Kidney glomerular epithelial cell (primary cell): ENCODE data around the gene GCSAML.
"Not testable (repeated sequence)": the region's sequence is repeated elsewhere in the genome, so short reads cannot be mapped to it uniquely, and the experiment has no call there.

Experiments
- DNase-seq: peaks from one replicate; lab custom pipeline; 2025; lab: John Stamatoyannopoulos, UW

The GCSAML gene

DNA sequence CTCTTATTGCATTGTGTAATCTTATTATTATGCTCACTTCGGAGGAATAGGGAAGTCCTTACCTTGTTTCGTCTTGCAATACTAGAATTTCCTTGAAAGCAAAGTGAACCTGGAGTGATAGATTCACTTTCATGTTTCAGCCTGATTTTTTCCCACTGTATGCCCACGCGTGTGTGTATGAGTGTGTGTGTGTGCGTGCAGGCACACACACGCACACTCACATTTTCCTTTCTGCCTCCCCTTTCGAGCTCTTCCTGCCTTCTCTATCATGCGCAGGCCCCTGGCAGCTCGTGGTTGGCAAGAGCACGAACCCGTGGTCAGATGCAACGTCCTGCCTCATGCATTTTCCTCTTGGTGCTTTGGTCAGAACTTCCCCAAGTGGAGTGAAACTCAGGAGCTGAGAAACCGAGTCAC, at the start of gene GCSAML:
TSS of gene GCSAML (plus strand) at position 366 of the 414 bp plus-strand sequence. CDS start 58 bp downstream, outside the sequence.
- no peak for DNase-seq

DNA sequence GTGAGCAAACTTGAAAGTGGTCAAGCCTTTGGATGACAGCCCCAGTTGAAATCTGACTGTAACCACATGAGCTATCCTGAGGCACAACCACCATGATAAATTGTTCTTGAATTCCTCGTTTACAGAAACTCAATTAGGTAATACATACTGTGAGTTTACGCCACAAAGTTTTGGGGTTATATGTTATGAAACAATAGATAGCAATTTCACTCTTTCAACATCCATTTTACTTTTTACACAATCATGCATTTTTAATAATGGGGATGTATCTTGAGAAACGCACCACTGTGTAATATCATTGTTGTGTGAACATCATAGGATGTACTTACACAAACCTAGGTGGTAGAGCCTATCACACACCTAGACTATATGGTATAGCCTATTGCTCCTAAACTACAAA, 48.1 kb upstream of the GCSAML start:
- no peak for DNase-seq

DNA sequence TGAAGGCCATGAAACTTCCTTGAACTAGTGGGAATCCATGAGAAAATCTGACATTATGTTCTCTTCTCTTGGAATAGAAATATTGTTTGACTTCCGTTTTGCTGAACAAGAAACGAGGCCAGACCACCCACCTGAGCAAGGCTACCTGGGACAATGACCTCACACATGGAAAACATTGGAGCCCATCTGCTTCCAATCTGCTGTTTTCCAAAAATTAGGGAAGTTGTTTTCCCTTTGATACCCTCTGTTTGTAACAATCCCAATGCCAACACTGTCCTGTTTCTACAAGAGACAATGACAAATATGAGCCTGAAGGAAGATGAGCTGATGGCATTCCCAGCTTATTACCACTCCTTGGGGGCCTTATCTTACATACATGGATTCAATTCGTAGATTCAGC, 42.1 kb upstream of the GCSAML start:
- no peak for DNase-seq

DNA sequence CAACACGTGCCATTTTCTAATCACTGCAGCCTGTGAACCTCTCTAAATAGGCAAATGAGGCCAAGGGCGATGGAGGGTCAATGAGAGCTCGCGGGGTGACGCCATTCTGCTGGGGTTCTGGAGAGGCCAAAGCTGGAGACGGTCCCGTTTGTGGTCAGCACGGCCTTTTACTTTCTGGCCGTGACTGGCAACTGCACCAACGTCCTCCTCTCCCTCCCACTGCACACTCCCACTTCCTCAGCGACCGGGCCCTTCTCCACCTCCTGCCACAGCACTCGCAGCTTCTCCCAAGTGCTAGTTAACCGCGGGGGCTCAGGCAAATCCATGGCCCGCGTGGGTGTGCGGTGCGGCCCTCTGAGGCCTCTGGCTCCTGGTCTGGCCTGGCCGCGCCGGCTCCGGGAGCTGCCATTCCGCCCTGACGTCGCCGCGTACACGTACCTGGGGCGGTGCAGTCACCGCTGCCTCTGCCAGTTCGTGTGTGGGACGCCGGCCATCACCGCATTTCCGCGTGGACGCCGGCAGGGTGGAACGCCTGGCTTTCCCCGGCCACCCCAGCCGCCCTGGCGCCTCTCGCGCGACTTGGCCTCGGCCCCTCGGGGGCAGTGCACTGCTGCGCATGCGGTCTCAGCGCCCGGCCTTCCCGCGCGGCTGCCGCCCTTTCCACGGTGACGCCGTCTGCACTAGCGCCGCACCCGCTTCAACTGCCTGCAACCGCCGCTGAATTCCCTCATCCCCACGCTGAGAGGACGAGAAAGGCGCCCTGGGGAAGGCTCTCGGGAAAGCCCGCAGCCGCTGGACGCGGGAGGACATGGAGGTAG, 30.9 kb upstream of the GCSAML start:
- no peak for DNase-seq

DNA sequence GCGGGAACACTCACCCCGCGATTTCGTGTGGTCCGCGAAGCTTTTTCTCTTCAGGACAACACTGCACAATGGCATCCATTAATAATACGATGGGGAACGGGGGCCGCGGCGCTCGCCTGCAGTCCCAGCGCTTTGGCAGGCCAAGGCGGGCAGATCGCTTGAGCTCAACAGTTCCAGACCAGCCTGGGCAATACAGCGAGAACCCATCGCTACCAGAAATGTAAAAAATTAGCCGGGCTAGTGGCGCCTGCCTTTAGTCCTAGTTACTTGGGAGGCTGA, 30.4 kb upstream of the GCSAML start:
- no peak for DNase-seq

DNA sequence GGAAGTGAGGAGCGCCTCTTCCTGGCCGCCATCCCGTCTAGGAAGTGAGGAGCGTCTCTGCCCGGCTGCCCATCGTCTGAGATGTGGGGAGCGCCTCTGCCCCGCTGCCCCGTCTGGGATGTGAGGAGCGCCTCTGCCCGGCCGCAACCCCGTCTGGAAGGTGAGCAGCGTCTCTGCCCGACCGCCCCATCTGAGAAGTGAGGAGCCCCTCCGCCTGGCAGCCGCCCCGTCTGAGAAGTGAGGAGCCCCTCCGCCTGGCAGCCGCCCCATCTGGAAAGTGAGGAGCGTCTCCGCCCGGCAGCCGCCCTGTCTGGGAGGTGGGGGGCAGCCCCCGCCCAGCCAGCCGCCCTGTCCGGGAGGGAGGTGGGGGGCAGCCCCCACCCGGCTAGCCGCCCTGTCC, 27.0 kb upstream of the GCSAML start:
- not testable (repeated sequence) for DNase-seq

DNA sequence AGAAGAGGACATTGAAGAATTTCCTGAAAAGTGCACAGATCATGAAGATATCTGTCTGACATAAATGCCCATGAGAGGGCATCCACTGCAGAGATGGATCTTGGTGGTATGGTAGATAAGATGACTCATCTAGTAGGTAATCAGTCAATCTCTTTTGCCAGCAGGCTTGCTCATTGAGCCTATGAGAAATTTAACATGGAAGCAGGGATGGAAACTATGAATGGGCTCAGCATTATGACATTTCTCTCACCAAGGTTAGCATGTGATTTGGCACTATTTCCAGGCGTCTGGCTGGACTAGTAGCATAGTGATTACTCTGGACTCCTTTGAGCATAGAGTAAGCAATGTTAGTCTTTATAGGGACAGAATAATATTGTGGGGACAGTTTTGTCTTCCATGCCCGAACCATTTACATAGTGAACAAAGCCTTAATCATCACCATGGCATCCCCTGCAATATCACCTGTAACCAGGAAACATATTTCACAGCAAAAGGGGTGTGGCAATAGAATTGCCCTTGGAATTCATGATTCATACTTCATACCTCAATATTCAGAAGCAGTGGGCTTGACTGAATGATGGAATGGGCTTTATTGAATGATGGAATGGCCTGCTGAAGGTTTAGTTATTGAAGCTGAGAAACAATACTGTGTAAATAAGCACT, 20.0 kb upstream of the GCSAML start:
- no peak for DNase-seq

DNA sequence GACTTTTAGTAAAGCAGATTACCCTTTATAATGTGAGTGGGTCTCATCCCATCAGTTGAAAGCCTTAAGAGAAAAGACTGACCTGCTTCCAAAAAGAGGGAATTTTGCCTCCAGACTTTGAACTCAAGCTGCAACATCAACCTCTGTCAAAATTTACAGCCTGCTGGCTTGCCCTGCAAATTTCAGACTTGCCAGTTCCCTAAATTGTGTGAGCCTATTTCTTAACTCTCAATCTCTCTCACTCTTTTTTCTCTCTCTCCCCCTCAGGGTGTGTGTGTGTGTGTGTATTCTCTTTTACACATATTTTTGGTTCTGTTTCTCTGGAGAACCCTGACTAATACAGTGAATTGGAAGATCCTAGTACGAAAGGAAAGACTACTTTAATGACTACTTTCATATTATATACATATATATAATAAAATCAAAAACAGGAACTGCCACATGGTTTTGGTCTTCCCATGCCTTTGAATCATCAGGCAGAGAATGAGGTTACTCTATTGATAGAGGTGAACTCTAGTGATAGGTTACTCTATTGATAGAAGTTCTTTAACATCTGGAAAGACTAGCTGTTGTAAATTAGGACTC, 19.1 kb upstream of the GCSAML start:
- DNase-seq: no peak

DNA sequence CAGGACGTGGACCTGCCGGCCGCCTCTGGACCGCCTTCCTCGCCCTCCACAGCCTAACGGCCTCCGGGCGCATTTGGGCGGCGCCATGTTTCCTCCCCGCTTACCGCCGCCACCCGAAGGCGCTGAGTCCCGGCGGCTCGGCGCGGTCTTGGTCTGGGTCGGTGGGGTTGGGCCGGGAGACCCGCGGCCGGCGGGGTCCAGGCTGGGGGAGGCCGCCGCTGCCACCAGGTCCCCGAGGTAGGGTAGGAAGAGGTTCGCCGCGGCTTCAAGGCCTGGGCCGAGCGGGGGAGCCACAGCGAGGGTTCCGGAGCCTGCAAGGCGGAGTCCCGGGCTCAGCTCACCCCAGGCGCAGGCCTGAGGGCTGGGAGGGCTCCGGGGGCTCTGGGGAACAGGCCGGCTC, 18.1 kb upstream of the GCSAML start:
- DNase-seq: no peak

DNA sequence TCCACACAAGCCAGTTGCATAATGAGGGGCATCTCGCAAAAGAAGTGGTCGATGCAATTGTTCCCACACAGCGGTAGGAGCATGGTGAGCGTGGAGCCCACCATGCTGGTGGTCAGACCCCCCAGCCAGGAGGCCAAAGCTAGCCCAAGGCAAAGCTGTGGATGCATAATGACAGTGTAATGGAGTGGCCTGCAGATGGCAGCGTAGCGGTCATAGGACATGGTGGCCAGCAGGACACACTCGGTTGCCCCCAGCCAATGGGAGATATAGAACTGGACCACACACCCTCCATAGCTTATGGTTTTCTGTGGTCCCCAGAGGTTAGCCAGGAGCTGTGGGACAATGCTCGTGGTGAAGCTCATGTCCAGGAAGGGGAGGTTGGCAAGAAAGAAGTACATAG, 17.0 kb upstream of the GCSAML start:
- no peak for DNase-seq

DNA sequence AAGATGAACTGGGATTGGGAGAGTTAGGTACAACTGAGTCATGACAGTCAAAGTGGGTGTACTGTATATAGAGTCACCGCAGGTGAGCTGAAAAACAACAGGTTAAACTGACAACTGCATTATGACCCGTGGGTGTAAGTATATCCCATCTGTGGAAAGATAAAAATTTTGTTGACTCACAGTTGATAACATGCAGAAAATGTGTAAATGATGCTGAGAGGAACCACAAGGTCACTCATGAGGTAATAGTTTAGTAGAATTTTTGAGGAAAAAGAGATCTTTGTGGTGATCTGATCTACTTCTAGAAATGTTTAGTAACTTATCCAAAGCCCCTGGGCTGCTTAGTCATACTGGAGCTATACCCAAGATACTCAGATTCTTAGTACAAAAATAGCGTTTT, 13.5 kb upstream of the GCSAML start:
- no peak for DNase-seq

DNA sequence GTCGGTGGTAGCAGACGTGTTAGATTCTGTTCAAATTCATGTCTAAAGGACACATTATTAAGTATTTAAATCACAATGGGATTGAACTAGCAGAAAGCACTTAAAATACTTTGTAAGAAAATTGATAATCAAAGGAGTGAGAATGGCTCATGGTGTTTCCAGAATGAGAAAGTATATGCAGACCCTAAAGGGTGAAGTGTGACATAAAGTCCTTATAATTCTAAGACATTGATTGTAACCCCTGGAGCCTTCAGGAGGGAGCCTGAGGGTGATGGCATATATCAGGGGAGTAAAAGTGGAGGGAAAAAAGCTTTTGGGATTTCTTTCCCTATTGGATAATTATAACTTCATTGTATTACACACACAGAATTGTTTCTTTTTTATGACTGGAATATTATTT, 12.6 kb upstream of the GCSAML start, which contains the start of gene OR2C3:
TSS of gene OR2C3 (minus strand) at position 101 of the 400 bp plus-strand sequence. CDS start 3,929 bp downstream, outside the sequence.
- DNase-seq: no peak

DNA sequence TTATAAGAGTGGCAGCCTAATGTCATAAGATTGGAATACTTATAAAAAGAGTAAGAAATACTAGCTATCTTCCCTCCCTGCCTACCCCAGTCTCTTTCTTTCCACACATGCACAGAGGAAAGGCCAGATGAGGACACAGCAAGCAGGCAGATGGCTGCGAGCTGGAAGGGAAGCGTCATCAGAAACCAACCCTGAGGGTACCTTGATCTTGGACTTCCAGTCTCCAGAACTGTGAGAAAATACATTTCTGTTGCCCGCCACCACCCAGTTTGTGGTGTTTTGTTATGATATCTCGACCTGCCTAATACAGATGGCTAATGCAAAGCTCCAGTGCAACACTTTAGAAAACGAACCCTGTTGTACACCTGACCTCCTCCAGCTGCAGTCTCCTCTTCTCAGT, 10.4 kb upstream of the GCSAML start:
- DNase-seq: no peak

DNA sequence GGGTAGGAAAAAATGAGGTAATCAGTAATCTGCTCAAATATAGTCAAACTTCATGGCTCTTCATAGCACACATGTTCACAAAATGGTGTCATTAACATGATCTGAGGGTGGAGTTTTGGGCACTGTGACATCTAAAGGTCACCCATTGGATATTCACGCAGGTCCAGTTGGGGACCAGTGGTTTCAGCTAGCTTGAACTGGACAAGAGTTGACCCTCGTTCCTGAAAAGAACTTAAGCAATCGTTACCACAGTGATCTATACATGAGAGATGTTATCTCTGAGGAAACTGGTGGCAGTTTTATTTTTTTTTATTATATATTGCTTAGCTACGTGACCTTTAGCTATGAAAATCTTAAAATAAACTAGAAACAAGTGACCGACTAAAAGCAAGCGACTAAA, 9.7 kb upstream of the GCSAML start:
- no peak for DNase-seq

DNA sequence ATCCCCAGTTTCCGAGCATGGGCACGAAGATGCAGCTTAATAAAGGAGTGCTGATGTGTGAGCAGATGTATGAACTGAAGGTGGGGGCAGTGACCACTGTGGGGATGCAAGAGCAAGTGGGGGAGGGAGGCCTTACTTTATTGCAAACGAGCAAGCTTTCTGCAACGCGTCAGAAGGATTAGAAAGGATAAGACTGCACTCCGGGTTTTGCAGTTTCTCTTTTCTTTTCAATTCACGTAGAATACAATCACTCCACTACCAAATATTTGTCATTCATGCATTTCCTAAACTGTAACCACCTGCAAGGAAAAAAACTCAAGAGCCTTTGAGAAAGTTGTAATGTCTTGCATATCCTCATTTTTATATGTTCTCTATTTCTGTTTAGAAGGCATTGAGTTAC, 8.4 kb upstream of the GCSAML start:
- DNase-seq: no peak

DNA sequence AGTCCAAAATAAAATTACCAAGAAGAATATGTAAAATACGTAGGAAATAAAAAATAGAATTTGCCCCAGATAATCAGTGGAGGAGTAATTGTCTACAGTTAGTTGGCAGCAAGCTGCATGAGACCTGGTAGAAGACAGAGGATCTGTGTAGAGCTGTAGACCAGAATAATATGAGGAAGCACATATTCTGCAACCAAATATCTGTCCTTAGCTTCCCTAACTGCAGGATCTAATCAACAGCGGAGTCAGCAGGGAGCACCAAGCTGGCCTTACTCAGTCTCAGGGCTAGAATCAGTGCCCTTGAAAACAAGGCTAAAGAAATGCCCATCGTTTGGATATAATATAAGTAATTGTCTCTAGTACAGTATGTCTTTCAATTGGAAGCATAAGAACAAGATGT, 6.1 kb upstream of the GCSAML start:
- DNase-seq: no peak

DNA sequence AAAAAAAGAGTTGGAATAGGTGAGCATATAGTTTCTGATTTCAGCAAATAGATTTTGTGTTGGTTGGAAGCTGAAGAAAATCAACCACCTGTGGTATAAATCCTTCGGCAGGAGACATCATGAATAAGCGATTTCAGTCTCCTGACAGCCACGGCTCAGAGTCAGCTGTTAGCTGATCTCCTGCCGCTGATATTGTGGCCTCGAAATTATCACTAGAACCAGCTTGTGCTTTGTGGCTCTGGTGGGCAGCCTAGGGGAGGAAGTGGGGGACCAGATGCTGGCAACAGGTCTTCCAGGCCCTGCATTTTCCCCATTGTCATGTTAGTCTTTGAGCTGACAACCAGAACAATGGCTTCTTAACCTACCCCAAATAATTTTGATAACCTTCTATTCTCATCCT, 842 bp upstream of the GCSAML start:
- DNase-seq: no peak

DNA sequence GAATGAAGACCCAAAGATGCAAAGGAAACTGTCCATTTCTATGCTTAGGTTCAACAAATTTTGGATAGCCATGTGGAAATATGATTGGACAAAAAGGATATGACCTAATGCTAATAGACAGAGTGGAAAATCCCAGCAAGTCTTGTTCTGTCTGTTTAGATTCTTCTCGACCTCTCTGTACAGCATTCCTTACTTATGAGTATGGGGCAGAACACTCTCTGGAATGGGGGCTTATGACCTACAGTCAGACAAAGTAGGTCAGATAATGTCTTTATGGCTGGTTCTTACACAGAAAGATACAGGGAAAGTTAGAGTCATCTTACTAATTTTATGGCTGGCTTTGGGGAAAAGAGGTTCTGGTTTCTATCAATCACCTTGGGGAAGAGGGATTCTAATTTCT, 2.8 kb downstream of the GCSAML start:
- no peak for DNase-seq

DNA sequence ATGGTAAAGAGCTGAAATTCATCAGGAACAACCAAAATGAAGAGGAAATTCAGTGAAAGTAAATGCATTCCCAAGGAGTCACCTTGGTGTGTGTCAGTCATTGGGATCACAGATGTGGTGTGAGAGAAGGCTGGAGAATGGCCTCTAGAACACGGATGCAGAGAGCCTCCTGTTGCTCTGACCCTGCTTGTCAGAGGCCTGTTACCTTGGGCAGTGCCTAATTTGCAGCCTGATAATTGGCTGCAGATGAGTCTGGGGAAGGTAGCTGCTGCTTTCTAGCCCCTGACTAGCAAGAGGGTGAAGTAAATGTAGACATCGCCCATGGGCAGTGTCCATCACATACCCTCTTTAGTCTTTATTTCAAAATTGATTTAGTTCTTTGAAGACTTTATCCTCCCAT, 3.3 kb downstream of the GCSAML start:
- DNase-seq: no peak

DNA sequence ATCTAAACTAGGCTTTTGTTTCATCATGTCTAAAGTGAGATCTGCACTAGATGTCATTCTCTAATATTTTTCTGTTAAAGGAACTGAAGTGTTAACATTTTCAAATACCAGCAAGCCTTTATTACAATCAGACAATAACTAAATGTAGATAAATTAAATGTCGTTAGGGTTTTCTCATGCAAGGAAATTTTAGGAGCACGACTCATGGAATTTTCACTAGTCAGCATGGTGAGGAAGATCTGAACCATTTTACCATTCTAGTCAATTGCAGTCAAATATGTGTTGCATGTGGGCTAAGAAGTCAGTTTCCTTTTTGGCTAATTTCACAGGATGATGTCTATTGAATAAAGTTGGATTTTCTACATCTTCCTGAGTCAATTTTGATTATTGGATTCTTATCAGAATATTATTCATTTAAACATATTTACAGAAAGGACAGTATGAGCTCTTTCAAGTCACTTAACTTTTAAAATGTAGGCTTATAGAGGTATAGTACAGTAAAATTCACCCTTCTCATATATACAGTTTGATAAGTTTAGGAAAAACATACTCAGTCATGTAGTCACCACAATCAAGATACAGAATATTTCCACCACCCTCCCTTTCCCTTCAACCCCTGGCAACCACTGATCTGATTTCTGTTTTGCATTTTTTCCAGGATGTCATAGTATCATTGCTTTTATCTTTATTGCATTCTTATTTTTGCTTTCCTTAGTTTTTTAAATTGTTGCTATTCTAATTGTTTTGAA, 9.2 kb downstream of the GCSAML start:
- DNase-seq: no peak

DNA sequence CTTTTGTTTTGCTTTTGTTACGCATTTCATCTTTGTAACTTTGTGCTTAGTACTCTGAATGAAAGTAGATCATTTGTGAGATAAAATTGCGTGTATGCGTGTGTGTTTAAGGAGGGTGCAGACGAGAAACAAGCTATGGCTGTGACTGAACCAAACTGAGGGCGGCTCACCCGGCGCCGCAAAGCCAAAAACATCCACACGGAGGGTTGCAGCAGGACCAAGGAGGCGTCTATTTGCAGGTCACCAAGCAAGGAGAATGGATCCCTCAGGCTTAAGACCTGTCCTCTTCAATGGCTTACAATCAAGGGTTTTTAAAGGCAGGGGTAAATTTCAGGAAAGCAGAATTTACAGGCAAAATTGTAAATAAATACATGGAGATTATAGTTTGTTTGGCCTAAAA, 12.8 kb downstream of the GCSAML start:
- DNase-seq: no peak

DNA sequence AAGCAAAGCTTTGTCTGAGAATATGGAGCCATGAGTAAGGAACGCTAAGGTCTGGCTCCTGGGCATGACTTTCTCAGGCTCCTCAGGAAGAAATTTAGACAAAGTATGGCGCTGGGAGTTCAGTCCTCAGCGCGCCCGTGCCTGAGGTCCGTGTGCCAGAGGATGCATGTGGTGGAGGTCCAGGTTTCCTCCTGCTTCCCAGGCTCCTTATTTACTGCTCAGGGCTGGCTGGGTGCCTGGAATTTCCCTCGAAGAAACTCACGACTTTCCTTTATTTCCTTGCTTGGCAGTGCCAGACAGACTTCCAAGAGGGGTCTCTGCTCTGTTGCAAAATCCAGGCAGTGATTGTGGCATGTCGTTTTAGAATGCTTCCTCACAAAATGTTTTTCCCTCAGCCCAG, 13.3 kb downstream of the GCSAML start:
- no peak for DNase-seq

DNA sequence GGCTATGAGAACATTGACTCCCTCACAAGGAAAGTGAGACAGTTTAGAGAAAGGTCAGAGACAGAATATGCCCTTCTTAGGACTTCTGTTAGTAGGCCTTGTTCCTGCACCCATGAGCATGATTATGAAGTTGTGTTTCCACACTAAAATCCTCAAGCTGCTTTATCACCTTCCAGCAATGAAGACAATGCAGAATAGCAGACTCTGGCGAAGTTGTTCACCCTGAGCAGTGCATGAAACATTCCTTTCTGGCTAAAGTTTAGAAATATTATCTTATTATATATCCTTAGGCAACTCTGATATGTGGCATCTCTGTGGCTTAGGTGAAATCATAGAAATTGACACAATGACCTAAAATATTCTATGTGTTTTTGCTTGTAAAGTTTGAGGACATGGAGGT, 25.3 kb downstream of the GCSAML start:
- DNase-seq: no peak
